Measurements from ENCODE around the gene IFIT1.

The IFIT1 gene

GRCh38 chr10:89395141-89395540, 2.7 kb downstream of the IFIT1 start:
- Histone ChIP-seq H3F3A (ENCODE audit: insufficient read depth, low read length) (no peaks in the 10 kb centered on the region), H3K79me2 (ENCODE audit: insufficient read depth, low read length) (no peaks in the 10 kb centered on the region), H3K36me3 (ENCODE audit: insufficient read depth, low read length) (no peaks in the 10 kb centered on the region; the same call in 1 of the 2 replicates), H2AFZ (ENCODE audit: low read length) (no peak overlapping the region), H3K4me1 (ENCODE audit: insufficient read depth, low read length, severe bottlenecking) (no peaks in the 10 kb centered on the region), H3K27ac (ENCODE audit: low read depth, low read length, poor library complexity, severe bottlenecking) (no peak overlapping the region), H3K9me3 (ENCODE audit: low read length) (no peaks in the 10 kb centered on the region), H3K9me2 (ENCODE audit: low read depth, low read length) (no peaks in the 10 kb centered on the region), H3K4me3 (ENCODE audit: low read depth, low read length, poor library complexity, severe bottlenecking) (no peak overlapping the region), H4K20me1 (ENCODE audit: insufficient read depth, low read length) (no peaks in the 10 kb centered on the region), H3K9ac (ENCODE audit: low read length) (no peak overlapping the region), H3K4me2 (ENCODE audit: low read length) (no peak overlapping the region), H3K27me3 (ENCODE audit: insufficient read depth, low read length) (no peaks in the 10 kb centered on the region)
- no peak for TF ChIP-seq EZH2 (IDR thresholded peaks at IDR 0.05; ENCODE audit: borderline replicate concordance, low read length)
- TF ChIP-seq, protein P1, sequence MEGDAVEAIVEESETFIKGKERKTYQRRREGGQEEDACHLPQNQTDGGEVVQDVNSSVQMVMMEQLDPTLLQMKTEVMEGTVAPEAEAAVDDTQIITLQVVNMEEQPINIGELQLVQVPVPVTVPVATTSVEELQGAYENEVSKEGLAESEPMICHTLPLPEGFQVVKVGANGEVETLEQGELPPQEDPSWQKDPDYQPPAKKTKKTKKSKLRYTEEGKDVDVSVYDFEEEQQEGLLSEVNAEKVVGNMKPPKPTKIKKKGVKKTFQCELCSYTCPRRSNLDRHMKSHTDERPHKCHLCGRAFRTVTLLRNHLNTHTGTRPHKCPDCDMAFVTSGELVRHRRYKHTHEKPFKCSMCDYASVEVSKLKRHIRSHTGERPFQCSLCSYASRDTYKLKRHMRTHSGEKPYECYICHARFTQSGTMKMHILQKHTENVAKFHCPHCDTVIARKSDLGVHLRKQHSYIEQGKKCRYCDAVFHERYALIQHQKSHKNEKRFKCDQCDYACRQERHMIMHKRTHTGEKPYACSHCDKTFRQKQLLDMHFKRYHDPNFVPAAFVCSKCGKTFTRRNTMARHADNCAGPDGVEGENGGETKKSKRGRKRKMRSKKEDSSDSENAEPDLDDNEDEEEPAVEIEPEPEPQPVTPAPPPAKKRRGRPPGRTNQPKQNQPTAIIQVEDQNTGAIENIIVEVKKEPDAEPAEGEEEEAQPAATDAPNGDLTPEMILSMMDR (IDR thresholded peaks at IDR 0.05; ENCODE audit: low read length): no peak

- no peaks in the 10 kb centered on the region for H3K79me2 ChIP-seq (ENCODE audit: insufficient read depth, low read length)
- no peak overlapping the region for H3K27ac ChIP-seq (ENCODE audit: low read depth, low read length, poor library complexity, severe bottlenecking)
- H3K9me3 ChIP-seq (ENCODE audit: low read length): no peaks in the 10 kb centered on the region
- H3K4me3 ChIP-seq (ENCODE audit: low read depth, low read length, poor library complexity, severe bottlenecking): no peak overlapping the region
- TF ChIP-seq, protein P1 (IDR thresholded peaks at IDR 0.05; ENCODE audit: low read length): no peak
- TF ChIP-seq EZH2 (IDR thresholded peaks at IDR 0.05; ENCODE audit: borderline replicate concordance, low read length): no peak
- H3K27me3 ChIP-seq (ENCODE audit: insufficient read depth, low read length): no peaks in the 10 kb centered on the region
- H3K9me2 ChIP-seq (ENCODE audit: low read depth, low read length): no peaks in the 10 kb centered on the region
- H4K20me1 ChIP-seq (ENCODE audit: insufficient read depth, low read length): no peaks in the 10 kb centered on the region
- no peak overlapping the region for H3K4me2 ChIP-seq (ENCODE audit: low read length)
- no peak overlapping the region for H2AFZ ChIP-seq (ENCODE audit: low read length)
- H3F3A ChIP-seq (ENCODE audit: insufficient read depth, low read length): no peaks in the 10 kb centered on the region
- H3K9ac ChIP-seq (ENCODE audit: low read length): no peak overlapping the region
- H3K4me1 ChIP-seq (ENCODE audit: insufficient read depth, low read length, severe bottlenecking): no peaks in the 10 kb centered on the region
- no peaks in the 10 kb centered on the region; the same call in 1 of the 2 replicates for H3K36me3 ChIP-seq (ENCODE audit: insufficient read depth, low read length)
Measured at GRCh38 chr10:89398003-89398749, 5.8 kb downstream of the IFIT1 start.

- H3F3A ChIP-seq (ENCODE audit: insufficient read depth, low read length): no peaks in the 10 kb centered on the region
- H3K36me3 ChIP-seq (ENCODE audit: insufficient read depth, low read length): no peaks in the 10 kb centered on the region; the same call in 1 of the 2 replicates
- no peak for TF ChIP-seq EZH2 (IDR thresholded peaks at IDR 0.05; ENCODE audit: borderline replicate concordance, low read length)
- TF ChIP-seq, protein P1 (IDR thresholded peaks at IDR 0.05; ENCODE audit: low read length): no peak
- no peaks in the 10 kb centered on the region for H3K79me2 ChIP-seq (ENCODE audit: insufficient read depth, low read length)
- no peaks in the 10 kb centered on the region for H4K20me1 ChIP-seq (ENCODE audit: insufficient read depth, low read length)
- no peaks in the 10 kb centered on the region for H3K27me3 ChIP-seq (ENCODE audit: insufficient read depth, low read length)
- no peaks in the 10 kb centered on the region for H3K9me2 ChIP-seq (ENCODE audit: low read depth, low read length)
- no peaks in the 10 kb centered on the region for H3K4me1 ChIP-seq (ENCODE audit: insufficient read depth, low read length, severe bottlenecking)
- no peak overlapping the region for H3K4me2 ChIP-seq (ENCODE audit: low read length)
- no peak overlapping the region for H3K4me3 ChIP-seq (ENCODE audit: low read depth, low read length, poor library complexity, severe bottlenecking)
- H2AFZ ChIP-seq (ENCODE audit: low read length): no peak overlapping the region
- no peaks in the 10 kb centered on the region for H3K9me3 ChIP-seq (ENCODE audit: low read length)
- no peak overlapping the region for H3K9ac ChIP-seq (ENCODE audit: low read length)
- H3K27ac ChIP-seq (ENCODE audit: low read depth, low read length, poor library complexity, severe bottlenecking): no peak overlapping the region
Measured at GRCh38 chr10:89399956-89400355, 7.5 kb downstream of the IFIT1 start.
